HG02588 (cell line): Measurements from ENCODE around the gene CAPN3.

Experiments used
- ATAC-seq: cut with Tn5 transposase; IDR thresholded peaks from one replicate; pipeline ENCODE4 v1.9.1; 2021; ENCODE audit warnings: mild to moderate bottlenecking, moderate library complexity; ENCODE audit not compliant: unreplicated experiment

Gene CAPN3

DNA sequence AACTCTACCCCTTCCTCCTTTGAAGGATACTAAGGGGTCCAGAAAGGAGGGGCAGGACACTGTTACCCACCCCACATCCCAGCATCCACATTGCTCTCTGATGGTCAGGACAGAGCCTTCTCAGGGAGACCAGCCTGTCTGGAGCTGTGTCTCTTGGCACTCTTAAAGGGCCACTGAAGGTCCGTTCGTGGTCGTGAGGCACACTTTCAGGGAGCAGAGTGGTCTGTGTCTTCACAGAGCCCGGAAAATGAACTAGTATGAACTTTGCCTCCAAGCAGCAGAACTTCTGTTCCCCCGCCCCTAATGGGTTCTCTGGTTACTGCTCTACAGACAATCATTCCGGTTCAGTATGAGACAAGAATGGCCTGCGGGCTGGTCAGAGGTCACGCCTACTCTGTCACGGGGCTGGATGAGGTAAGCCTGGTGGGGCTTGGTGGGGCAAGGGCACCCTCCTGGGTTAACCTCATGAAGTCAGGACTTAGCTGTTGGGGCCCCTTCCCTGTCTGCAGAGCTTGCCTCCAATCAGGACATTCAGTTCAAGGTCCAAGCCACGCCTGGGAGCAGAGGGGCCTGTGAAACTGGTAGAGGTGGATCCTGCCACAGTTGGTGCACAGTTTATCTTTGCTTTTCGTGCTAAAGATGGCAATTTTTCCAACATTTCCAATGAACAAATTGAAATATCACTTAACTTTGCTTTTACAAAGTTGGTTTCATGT lies 33.2 kb downstream of the CAPN3 start:
- ATAC-seq = no peak

DNA sequence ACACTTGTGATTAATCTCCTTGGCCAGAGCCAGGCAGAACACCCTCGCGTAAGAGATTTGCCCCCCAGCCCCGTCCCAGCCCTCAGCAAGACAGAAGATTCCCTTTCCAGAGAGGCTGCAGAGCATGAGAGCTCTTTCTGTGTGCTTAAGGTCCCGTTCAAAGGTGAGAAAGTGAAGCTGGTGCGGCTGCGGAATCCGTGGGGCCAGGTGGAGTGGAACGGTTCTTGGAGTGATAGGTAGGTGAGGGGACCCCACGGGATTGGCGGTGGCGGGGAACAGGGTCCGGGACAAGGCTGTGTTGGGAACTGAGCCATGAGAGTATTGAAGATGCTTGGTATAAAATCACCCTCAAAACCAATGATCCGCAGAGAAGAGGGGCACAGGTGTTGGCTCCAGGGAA lies 34.8 kb downstream of the CAPN3 start:
- no peak for ATAC-seq

DNA sequence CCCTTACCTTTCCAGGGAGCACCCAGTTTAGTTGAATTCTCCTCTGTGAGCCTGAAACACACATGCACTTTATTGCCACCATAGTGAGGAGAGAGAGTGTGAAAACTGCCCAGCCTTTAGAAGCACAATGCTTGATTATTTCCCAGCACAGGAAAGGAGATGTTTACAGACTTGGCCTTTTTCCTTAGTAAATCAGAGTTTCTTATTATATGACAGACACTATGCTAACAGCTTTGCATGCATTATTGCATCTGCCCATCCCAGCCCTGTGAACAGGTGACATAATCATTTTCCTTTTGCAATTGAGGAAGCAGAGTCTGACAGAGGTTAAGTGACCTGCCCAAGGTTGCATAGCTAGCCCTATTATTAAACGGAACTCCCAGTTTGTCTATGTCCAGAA lies 36.5 kb downstream of the CAPN3 start:
- ATAC-seq = no peak

DNA sequence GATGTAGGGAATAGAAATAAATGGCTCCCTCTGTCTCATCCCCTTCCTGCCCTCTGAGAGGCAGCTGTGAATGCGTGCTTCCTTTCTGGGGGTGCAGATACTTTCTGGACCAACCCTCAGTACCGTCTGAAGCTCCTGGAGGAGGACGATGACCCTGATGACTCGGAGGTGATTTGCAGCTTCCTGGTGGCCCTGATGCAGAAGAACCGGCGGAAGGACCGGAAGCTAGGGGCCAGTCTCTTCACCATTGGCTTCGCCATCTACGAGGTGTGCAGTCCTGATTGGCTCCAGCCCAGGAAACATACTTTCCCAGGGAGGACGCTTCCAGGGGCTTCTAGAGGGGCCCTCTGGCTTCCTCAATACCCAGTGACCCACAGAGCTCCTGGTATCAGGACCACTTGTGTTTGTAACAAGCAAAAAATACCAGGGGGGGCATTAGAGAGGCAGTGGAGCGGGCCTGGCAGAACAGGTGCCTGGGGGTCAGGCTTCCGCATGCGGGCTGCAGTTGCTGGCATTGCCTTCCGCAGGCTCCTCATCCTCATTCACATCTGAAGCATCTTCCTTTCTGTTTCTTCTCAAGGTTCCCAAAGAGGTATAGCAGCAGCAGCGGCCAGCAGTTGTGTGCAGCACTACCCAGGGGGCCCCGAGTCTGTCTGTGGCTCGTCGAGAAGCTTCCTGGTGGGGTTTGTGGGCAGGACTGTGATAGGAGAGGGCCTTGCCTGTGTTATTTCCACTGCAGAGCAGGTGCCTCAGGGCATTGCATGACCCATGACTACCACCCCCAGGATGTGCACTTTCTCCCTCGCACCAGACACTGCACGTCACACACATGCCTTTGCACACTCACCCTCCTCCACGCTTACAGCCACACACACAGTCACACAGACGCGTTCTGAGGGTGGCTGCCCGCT lies 42.5 kb downstream of the CAPN3 start:
- no peak for ATAC-seq

DNA sequence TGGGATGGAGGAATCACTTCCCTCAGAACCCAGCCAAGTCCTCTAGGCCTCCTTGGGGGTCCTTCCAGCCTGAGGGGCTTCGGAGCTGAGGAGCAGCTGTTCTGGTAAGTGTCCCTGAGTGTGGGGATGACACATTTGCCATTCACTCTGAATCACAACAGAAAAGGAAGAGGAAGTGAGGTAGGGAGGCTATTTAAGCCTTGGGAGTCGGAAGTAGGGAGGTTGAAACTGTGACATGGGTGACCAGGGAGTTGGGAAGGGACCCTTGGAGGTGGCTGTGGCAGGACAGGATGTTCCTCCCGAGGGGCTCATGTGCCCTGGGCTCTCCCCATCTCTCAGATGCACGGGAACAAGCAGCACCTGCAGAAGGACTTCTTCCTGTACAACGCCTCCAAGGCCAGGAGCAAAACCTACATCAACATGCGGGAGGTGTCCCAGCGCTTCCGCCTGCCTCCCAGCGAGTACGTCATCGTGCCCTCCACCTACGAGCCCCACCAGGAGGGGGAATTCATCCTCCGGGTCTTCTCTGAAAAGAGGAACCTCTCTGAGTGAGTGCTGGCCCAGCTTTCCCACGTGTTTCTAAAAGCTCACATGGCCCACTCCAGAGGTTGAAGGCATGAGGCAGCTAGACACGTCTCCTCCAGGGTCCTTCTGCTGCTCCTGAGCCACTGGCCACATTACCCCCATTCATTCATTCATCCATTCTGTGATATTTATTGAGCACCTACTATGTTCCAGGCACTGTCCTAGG lies 43.3 kb downstream of the CAPN3 start:
- ATAC-seq = no peak

DNA sequence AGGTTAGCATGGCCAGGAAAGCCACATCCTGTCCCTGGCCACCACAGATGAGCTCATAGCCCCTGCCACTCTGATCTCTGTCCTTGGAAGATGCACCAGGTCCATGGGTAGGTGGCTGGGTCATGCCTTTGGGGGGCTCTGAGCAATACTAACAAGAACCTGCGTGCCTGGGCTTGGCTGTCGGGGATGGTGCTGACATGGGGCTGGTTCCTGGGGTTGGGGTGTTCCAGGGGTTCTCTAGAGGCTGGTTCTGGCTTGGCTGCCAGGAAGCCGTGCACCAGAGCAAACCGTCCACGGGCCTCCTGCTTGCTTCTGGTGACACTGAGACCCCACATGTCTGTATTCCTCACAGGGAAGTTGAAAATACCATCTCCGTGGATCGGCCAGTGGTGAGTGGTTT lies 44.1 kb downstream of the CAPN3 start:
- no peak for ATAC-seq

DNA sequence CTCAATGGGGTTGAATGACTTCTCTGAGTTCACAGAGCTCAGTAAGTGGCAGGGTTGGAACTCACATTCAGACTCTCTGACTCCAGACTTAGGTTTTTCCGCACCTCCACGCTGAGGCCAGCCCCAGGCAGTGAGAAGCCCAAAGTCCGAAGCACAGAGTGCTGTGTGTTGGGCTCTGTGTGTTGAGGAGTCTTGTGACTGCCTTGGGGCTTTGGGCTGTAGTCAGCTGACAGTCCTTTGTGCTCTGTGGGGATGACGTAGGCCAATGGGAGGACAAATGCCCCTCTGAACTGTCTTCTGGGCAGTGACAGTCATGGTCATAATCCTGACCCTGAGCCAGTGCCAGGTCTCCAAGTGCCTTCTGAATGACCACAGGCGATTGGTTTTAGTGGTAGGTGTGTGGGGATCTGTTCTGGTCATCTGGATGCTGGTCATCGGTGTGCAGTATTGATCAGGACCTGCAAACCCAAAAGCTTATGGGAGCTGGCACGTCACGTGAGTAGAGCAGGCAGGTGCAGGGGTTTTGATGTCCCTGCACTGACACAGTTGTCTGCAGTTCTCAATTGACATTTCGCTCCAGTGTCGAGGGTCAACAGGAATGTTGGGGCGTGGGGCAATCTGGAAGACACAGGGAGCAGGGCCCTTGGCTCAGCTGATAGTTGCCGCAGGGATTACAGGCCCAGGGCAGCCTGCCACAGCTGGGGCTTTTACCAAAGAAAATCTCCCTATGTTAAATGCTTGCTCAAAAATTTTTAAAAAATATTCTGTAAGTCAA lies 45.3 kb downstream of the CAPN3 start:
- no peak for ATAC-seq

DNA sequence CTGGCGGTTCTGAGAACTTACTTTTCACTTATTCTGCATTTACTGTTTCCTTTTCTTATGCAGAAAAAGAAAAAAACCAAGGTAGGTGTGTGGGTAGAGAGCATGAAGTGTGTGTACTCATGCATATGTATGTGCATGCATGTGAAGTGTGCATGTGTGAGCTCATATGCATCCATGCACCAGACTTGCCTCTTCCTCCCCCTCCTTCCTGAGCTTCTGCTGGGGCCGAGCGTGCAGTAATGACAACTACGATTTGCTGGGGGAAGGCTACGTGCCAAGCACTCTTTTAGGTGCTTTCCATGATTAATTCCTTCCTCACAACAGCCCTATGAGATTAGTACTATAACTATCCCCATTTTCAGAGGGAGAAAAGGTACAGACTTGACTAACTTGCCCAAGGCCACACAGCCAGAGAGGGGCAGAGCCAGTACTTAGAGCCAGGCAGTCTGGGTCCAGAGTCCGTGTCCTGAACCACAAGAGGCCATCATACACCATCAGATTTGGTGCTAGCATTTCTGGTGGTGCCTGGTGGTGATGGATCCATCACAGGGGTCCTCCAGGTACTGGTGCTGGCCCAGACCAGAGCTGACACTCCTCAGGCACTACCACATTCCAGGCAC lies 46.7 kb downstream of the CAPN3 start:
- ATAC-seq = no peak

DNA sequence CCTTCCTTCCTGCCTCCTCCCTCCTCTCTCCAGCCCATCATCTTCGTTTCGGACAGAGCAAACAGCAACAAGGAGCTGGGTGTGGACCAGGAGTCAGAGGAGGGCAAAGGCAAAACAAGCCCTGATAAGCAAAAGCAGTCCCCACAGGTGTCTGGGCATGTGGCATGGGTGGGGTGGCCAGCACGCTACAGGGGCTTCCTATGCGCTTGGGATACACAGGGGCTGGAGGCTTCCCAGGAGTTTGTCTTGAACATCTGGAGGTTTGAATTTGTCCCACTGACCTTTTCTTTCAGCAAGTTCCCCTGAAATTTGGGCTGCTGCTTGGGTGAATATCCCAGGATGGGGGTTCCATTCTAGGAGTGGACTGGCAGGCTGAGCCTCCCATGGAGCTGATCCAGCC lies 48.9 kb downstream of the CAPN3 start:
- ATAC-seq = no peak

DNA sequence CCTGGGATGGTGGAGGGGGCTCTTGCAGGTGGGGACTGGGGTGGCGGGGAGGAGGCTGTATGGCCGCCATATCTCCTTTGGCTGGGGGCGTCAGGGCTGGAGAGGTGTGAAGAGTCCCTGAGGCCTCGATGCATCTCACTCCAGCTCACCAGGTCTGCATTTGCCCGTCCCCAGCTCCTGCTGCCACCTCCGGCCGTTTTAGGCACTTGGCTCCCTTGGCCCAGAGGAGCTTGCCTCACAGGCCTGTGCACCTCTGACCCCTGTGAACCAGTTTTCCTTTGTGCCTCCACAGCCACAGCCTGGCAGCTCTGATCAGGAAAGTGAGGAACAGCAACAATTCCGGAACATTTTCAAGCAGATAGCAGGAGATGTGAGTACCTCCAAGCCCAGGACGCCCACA lies 49.7 kb downstream of the CAPN3 start:
- no peak for ATAC-seq

DNA sequence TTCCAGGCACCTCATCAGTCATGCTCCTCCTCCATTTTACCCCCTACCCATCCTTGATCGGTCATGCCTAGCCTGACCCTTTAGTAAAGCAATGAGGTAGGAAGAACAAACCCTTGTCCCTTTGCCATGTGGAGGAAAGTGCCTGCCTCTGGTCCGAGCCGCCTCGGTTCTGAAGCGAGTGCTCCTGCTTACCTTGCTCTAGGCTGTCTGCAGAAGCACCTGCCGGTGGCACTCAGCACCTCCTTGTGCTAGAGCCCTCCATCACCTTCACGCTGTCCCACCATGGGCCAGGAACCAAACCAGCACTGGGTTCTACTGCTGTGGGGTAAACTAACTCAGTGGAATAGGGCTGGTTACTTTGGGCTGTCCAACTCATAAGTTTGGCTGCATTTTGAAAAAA lies 52.6 kb downstream of the CAPN3 start:
- no peak for ATAC-seq

DNA sequence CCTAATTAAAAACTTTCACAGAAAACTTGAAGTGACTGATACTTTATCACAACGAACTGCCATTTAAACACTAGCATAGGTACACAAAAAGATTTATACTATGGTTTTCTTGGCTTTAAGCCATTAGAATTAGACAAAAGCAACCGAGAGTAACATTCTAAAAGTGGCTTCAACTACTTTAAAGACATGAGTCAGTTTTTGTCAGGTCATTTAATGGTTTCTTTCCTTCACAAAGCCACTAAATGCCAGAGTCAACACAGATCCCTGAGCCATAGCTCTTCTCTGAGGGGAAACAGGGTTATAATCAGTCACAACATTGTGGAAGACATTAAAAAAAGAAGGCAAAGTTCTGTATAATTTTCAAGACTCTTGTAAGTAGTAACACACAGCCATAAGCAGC lies 54.6 kb downstream of the CAPN3 start:
- no peak for ATAC-seq

DNA sequence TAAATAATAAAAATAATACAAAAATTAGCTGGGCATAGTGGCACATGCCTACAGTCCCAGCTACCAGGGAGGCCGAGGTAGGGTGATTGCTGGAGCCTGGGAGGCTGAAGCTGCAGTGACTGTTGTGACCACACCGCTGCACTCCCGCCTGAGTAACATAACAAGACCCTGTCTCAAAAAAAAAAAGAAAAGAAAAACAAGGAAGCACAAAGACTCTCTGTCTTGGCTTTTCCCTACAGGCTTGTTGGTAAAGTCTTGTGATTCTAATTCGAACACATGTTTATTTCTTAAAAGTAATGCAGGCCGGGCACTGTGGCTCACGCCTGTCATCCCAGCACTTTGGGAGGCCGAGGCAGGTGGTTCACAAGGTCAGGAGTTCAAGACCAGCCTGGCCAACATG lies 60.1 kb downstream of the CAPN3 start:
- no peak for ATAC-seq

DNA sequence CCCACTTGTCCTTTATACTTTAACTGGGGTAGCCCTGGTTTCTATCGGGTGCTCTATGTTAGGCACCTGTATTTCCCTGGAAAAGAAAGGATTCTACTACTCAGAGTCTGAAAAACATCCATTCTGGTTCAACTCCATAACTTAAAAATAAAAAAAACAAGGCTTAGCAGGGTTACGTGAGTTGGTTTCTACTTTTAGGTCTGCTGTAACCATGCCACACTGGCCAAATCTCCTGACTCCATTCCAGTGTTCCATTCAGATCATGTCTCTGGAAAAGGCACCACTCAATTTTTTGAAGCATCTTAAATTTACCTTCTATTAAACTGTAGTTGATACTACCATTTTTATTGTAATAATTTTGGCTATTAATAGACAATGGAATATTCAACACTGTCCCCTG lies 62.1 kb downstream of the CAPN3 start:
- no peak for ATAC-seq

DNA sequence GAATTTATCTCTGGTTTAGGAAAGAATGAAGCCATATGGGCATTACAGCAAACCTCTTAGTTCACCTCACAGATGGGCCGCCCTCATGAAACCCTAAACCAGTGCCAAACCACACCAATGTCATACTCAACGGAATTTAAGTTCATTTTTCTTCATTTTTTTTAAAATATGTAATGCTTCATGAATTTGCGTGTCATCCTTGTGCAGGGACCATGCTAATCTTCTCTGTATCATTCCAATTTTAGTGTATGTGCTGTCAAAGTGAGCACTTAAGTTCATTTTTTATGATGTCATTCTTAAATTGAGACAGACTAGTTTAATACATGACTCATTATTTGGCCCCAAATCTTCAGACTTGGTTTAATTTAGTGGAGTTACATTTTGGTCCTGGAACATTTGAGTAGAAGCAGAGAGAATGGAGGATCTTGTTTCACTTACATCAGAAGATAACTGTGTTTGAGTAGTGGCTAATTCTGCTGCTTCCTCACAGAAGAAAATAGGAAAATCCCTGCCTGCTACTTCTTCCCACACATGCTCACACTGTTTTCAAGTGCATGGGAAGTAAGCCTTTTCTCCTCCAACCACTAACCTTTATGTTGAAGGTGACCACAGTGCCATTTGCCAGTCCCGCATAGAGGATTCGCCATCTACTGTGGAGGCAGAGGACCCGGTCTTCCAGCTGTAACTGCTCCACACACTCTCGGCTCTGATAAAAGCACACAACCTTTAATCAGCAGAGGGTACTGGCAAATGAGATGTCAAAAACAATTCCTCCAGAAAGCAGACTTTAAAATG lies 68.3 kb downstream of the CAPN3 start:
- no peak for ATAC-seq

DNA sequence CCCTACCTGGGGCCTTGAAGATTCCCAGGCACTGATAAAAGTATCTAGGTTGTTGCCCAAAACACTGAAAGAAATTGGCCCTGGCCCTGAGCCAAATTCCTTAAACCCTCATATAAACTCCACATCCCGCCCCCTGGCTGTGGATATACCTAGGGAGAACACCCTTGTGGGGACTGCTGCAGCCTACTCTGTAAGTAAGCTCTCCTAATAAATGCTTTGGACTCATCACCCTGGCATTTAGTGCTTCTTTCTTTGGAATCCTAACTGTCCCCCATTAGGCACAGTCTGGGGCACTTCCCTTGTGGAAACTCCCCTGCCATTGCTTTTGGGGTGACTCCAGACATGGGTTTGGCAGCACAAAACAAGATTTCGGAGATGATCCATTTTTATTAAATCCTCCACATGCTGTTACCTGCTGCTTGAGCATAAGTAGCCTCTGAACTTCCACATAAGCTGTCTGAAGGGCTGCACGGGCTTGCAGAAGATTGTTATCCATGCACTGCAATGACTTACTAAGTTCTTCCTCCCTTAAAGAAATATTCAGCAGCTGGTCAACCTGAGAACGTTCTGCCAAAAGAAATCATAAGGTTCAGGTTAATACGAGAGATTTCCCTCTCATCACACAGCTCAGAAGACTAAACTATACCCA lies 85.2 kb downstream of the CAPN3 start:
- no peak for ATAC-seq

DNA sequence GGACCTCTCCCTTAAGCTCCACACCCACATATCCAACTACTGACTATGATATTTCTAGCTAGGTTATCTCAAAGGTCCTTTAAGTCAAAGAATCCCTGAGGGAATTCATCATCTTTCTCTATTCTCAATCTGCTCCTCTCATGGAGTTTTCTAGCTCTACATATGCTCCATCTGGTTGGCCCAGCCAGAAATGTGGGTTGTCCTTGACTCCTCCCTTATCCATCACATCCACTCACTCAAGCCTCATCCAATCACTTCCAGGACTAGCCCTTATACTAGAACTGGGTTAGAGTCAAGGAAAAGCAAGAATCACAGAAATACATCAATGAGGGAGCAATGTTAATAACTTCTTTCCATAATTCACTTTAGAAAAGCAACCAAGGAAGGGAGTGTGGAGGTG lies 86.2 kb downstream of the CAPN3 start:
- ATAC-seq = no peak

DNA sequence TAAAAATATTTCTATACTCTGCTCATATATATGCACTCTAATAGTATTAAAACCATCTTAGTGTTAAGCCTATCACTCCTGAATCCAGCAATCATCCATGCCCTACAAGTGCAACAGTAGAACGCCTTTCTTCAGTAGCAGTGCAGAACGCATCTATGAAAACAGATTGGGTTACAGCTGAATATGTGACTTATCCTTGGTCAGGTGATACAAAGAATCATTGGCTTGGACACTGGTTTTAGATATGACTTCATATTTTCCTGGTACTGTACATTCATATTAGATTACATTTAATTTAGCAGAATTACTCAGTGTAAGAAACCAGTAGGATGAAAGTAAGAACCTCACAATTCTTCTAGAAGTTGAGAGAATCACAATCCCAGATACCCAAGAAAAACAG lies 88.3 kb downstream of the CAPN3 start:
- no peak for ATAC-seq

DNA sequence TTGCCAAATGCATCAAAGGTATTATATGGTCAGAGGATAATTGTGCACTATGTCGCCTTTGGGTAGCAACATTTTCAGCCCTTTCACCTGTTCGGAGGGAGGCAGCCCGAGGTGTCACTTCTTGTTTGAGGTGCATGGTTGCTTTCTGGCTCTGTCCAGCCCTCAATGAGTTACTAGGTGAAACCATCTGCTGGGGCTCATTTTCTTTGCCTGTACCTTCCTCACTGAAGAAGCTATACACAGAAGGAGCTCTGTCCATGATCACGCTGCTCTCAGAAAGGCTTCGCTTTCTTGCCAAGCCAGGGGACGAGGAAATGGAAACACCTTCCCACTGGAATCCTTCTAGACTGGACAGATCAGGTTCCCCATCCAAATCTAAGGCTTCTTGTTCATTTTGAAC lies 89.0 kb downstream of the CAPN3 start:
- no peak for ATAC-seq
